Transverse colon (tissue), 3 donors: ENCODE measurements around the gene PIM3.

ENCODE experiments used
- POLR2A ChIP-seq: fragments of 450-650 bp; IDR thresholded peaks from one replicate; pipeline ENCODE4 v1.6.1; 2016; ENCODE audit warnings: antibody characterized with exemption, mild to moderate bottlenecking, moderate library complexity
- TF ChIP-seq, protein P1 (sequence below), 5 experiments: fragments of 200-600 bp in 3 of 5; fragments of 450-650 bp in 2 of 5; sonication (generic) in 3 of 5; IDR thresholded peaks; 1 replicate in 2 of 5; 2 replicates in 3 of 5; pipeline ENCODE4 v1.5.1; 2016 to 2017; ENCODE audit warnings: antibody characterized with exemption in 5 of 5, inconsistent platforms in 3 of 5, mild to moderate bottlenecking in 2 of 5, moderate library complexity in 1 of 5

DNA sequence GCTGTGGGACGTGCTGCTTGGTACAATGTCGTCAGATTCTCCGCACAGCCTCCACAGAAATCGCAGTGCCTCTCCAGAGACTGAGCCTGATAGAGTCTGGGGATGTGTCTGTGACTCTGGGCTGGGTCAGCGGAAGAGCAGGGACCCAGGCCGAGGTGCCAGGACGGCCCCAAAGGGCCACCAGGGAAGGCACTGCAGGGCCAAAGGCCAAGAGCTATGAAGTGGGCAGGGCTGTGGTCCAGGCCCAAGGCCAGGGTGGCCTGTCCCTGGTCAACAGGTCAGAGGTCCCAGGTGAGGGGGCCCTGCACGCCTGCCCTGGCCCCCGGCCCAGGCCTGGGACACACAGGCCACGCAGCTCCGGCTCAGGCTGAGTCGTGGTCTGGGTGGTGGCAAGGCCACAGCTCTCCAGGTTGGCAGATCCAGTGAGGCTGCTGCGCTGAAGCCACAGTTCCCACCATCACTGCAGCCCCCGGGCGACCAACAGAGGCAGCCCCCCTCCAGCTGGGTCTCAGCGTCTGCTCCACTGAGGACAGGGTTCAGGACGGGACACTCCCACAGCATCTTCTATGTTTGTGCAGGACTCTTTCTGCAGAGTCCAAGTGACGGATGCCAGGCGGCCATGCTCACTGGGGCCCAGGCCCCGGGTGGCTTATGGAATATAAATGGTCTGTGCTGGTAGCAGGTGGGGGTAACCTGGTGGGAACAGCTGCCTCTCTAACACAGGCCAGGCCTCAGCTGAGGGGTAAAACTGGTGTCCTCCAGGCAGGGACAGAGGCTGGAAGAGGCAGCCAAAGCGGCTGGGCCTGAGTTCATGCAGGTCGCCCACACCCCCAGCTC lies 4.8 kb upstream of the PIM3 start:
- TF ChIP-seq, protein P1, sequence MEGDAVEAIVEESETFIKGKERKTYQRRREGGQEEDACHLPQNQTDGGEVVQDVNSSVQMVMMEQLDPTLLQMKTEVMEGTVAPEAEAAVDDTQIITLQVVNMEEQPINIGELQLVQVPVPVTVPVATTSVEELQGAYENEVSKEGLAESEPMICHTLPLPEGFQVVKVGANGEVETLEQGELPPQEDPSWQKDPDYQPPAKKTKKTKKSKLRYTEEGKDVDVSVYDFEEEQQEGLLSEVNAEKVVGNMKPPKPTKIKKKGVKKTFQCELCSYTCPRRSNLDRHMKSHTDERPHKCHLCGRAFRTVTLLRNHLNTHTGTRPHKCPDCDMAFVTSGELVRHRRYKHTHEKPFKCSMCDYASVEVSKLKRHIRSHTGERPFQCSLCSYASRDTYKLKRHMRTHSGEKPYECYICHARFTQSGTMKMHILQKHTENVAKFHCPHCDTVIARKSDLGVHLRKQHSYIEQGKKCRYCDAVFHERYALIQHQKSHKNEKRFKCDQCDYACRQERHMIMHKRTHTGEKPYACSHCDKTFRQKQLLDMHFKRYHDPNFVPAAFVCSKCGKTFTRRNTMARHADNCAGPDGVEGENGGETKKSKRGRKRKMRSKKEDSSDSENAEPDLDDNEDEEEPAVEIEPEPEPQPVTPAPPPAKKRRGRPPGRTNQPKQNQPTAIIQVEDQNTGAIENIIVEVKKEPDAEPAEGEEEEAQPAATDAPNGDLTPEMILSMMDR (IDR thresholded peaks at IDR 0.05): no peak
- no peak for TF ChIP-seq POLR2A
